ENCODE data around the gene CADM1. TPM values are rescaled to one million over a fixed set of nuclear protein-coding genes. Genes with fewer than 3 reads are reported as not detected.

Gene CADM1
- total and polyA plus RNA-seq, 5 donors from 2014 or later: 3.6 to 11.3 (median 6.9) TPM

DNA sequence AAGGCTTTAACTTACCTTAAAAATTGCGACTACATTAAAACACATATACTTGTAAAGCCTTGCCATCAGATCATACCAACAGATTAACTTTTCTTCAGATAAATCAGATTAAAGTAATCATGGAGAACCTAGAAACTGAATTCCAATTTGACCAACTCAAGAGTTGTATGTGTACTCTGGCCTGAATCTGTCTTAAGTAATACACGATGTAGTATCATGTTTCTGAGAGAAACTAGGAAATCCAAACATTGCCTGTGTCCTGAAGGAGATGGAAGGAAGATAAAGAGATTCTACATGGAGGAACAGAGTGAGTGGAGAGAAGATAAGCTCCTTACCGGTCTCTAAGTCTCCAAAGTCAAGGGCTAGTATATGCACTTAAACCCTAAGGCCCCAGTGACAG lies 162.1 kb downstream of the CADM1 start:
- Histone ChIP-seq H3K27me3 (ENCODE audit: control insufficient read depth, insufficient read depth, low read length) (no peaks in the 10 kb centered on the region), H3K36me3 (ENCODE audit: control insufficient read depth, insufficient read depth, low read length) (no peaks in the 10 kb centered on the region), H3K4me1 (ENCODE audit: control insufficient read depth, insufficient read depth, low read length, poor library complexity, severe bottlenecking) (no peaks in the 10 kb centered on the region), H3K4me3 (ENCODE audit: low read depth, low read length) (no peak overlapping the region), H3K27ac (ENCODE audit: insufficient read depth, low read length, poor library complexity, severe bottlenecking) (no peak overlapping the region), H3K9me3 (ENCODE audit: control insufficient read depth in 2 of 2, low read length in 2 of 2) (no peaks in the 10 kb centered on the region)
- Mint-ChIP-seq H3K27me3 (no peaks in the 10 kb centered on the region), H3K9me3 (peaks cover 0 to 1% (median 0%) of the 10 kb centered on the region in 7 donors), H3K36me3 (no peaks in the 10 kb centered on the region), H3K4me1 (no peaks in the 10 kb centered on the region), H3K4me3 (no peak overlapping the region), H3K27ac (no peak overlapping the region)
- ATAC-seq (ENCODE audit: low read depth in 2 of 2): no peak
- DNase-seq: no peak

DNA sequence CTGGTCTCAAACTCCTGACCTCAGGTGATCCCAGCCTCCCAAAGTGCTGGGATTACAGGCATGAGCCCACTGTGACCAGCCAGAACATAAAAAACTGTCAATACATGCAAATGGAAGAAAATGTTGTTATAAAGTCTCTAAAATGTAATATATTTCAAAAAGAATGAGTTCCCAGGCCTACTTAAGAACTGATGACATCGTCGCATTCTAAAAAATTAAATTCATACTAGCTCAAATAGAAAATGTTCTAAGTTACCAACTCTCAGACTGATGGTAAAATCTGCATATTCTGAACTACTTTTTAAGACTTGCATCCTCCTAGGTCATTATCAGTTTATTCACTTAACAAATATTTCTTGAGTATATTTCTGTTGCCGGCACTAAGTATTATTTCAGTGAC lies 163.3 kb downstream of the CADM1 start:
- no peaks in the 10 kb centered on the region for H3K9me3 ChIP-seq (ENCODE audit: control insufficient read depth in 2 of 2, low read length in 2 of 2)
- H3K27me3 Mint-ChIP-seq: no peaks in the 10 kb centered on the region
- peaks cover 0 to 1% (median 0%) of the 10 kb centered on the region in 7 donors for H3K9me3 Mint-ChIP-seq
- no peak overlapping the region for H3K27ac ChIP-seq (ENCODE audit: insufficient read depth, low read length, poor library complexity, severe bottlenecking)
- H3K4me1 Mint-ChIP-seq: no peaks in the 10 kb centered on the region
- H3K4me3 Mint-ChIP-seq: no peak overlapping the region
- no peaks in the 10 kb centered on the region for H3K4me1 ChIP-seq (ENCODE audit: control insufficient read depth, insufficient read depth, low read length, poor library complexity, severe bottlenecking)
- DNase-seq: no peak
- ATAC-seq (ENCODE audit: low read depth in 2 of 2): no peak
- no peaks in the 10 kb centered on the region for H3K27me3 ChIP-seq (ENCODE audit: control insufficient read depth, insufficient read depth, low read length)
- no peaks in the 10 kb centered on the region for H3K36me3 Mint-ChIP-seq
- no peak overlapping the region for H3K27ac Mint-ChIP-seq
- no peak overlapping the region for H3K4me3 ChIP-seq (ENCODE audit: low read depth, low read length)
- no peaks in the 10 kb centered on the region for H3K36me3 ChIP-seq (ENCODE audit: control insufficient read depth, insufficient read depth, low read length)

DNA sequence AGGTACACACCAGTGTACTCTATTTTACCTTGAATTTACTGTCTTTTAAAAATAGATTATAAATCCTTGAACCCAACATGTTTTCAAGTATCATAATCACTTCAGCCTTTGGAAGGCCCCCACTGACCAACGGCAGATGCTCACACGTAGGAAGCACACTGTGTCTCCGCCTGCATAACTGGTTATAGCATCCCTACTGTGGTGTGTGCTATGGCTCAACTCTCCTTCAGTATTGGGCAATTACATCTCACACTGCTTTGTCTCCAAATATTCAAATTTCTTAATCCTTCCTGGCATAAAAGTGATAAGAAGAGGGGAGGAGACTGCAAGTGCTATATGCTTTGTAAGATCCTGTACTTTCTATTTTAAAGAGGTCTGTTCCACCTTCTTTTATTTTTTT lies 165.7 kb downstream of the CADM1 start:
- no peaks in the 10 kb centered on the region for H3K4me1 ChIP-seq (ENCODE audit: control insufficient read depth, insufficient read depth, low read length, poor library complexity, severe bottlenecking)
- H3K36me3 ChIP-seq (ENCODE audit: control insufficient read depth, insufficient read depth, low read length): no peaks in the 10 kb centered on the region
- H3K27me3 ChIP-seq (ENCODE audit: control insufficient read depth, insufficient read depth, low read length): no peaks in the 10 kb centered on the region

DNA sequence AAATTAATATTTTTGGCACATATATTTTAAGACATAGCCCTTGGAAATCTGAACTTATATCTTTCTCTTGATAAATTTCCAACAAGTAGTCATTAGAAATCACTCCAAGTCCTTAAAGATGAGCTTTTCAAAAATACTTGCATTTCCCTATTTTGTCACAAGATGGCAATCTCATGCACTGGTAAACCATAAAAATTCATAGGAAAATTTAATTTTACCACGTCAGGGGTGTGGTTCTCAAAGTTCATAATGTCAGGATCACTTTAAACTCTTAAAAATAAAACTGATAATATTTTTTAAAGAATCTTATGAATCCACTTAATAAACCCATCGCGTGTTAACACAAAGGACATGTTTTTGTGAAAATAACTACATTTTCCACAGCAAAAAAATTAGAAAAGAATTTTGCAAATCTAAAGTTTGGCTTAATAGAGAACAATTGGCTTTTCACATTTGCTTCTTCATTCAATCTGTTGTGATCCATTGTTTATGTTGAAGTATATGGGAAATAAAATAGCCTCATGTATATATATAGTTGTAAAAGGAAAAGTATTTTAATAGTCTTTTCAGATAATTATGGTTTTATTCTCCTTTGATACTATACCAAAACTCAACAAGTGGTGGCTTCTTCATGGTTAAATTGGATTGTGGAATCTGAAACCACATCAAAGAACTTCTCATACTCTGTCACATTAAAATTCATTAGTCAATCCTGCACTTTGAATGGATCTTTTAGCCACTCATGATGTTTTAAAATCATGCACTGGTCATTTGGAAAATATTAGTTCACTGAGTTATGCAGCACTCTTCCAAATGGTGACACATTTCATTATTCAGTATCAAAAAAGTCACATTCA lies 169.1 kb downstream of the CADM1 start:
- Histone ChIP-seq H3K4me1 (ENCODE audit: control insufficient read depth, insufficient read depth, low read length, poor library complexity, severe bottlenecking) (no peaks in the 10 kb centered on the region), H3K4me3 (ENCODE audit: low read depth, low read length) (no peak overlapping the region), H3K27ac (ENCODE audit: insufficient read depth, low read length, poor library complexity, severe bottlenecking) (no peak overlapping the region), H3K9me3 (ENCODE audit: control insufficient read depth in 2 of 2, low read length in 2 of 2) (no peaks in the 10 kb centered on the region), H3K27me3 (ENCODE audit: control insufficient read depth, insufficient read depth, low read length) (peaks cover 4% of the 10 kb centered on the region), H3K36me3 (ENCODE audit: control insufficient read depth, insufficient read depth, low read length) (no peaks in the 10 kb centered on the region)
- Mint-ChIP-seq H3K9me3 (no peaks in the 10 kb centered on the region), H3K4me3 (no peak overlapping the region), H3K27me3 (no peaks in the 10 kb centered on the region), H3K4me1 (no peaks in the 10 kb centered on the region), H3K27ac (no peak overlapping the region), H3K36me3 (no peaks in the 10 kb centered on the region)
- ATAC-seq (ENCODE audit: low read depth in 2 of 2) (no peak), DNase-seq (peak in 1 of 3 donors; percentile 23)

More for the DNA sequence above, 165.7 kb downstream of the CADM1 start:
- Mint-ChIP-seq H3K4me1 (no peaks in the 10 kb centered on the region), H3K36me3 (no peaks in the 10 kb centered on the region), H3K27ac (no peak overlapping the region), H3K9me3 (no peaks in the 10 kb centered on the region), H3K27me3 (no peaks in the 10 kb centered on the region), H3K4me3 (no peak overlapping the region)
- DNase-seq (no peak), ATAC-seq (ENCODE audit: low read depth in 2 of 2) (no peak)
- no peaks in the 10 kb centered on the region for H3K9me3 ChIP-seq (ENCODE audit: control insufficient read depth in 2 of 2, low read length in 2 of 2)
- no peak overlapping the region for H3K4me3 ChIP-seq (ENCODE audit: low read depth, low read length)
- H3K27ac ChIP-seq (ENCODE audit: insufficient read depth, low read length, poor library complexity, severe bottlenecking): no peak overlapping the region

DNA sequence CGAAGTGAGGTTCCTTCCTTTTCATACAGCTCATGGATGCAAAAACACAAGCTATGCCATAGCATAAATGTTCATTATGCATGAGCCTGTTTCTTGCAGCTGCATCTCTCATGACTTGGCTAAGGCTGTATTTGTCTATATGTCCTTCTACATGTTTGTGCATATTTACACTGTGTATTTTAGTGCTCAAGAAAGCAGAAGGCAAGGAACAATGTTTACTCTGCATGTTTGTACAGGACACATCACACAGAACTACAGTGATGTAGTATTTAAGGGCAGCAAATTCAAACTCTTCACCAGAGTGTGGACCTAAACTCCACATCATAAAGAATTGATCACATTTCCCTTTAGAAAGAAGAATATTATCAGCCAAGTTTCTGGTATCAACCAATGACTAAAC lies 170.3 kb downstream of the CADM1 start:
- DNase-seq (no peak), ATAC-seq (ENCODE audit: low read depth in 2 of 2) (no peak)
- Histone ChIP-seq H3K9me3 (ENCODE audit: control insufficient read depth in 2 of 2, low read length in 2 of 2) (no peaks in the 10 kb centered on the region), H3K4me3 (ENCODE audit: low read depth, low read length) (no peak overlapping the region), H3K4me1 (ENCODE audit: control insufficient read depth, insufficient read depth, low read length, poor library complexity, severe bottlenecking) (no peaks in the 10 kb centered on the region), H3K27me3 (ENCODE audit: control insufficient read depth, insufficient read depth, low read length) (peaks cover 4% of the 10 kb centered on the region), H3K27ac (ENCODE audit: insufficient read depth, low read length, poor library complexity, severe bottlenecking) (no peak overlapping the region), H3K36me3 (ENCODE audit: control insufficient read depth, insufficient read depth, low read length) (no peaks in the 10 kb centered on the region)
- H3K4me1 Mint-ChIP-seq: no peaks in the 10 kb centered on the region
- no peaks in the 10 kb centered on the region for H3K36me3 Mint-ChIP-seq
- no peak overlapping the region for H3K4me3 Mint-ChIP-seq
- no peaks in the 10 kb centered on the region for H3K27me3 Mint-ChIP-seq
- H3K27ac Mint-ChIP-seq: no peak overlapping the region
- no peaks in the 10 kb centered on the region for H3K9me3 Mint-ChIP-seq

DNA sequence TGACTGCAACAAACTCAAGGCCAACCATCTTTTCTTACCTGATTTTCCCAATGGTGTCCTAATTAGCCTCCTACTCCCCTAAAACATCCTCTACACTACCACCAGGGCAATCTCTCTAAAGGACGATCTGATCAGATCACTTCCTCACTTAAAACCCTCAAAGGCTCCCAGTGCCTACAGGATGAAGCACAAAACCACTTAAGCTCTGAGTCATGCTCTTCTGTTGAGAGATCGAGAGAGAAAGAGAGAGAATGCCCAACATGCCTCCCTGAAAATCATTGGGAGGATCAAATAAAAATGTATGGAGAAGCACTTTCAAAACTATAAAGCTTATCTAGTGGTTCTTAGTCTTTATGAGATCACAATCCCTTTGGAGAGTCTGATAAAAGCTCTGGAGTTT lies 171.1 kb downstream of the CADM1 start:
- H3K27me3 ChIP-seq (ENCODE audit: control insufficient read depth, insufficient read depth, low read length): peaks cover 4% of the 10 kb centered on the region
- no peak overlapping the region for H3K27ac Mint-ChIP-seq

DNA sequence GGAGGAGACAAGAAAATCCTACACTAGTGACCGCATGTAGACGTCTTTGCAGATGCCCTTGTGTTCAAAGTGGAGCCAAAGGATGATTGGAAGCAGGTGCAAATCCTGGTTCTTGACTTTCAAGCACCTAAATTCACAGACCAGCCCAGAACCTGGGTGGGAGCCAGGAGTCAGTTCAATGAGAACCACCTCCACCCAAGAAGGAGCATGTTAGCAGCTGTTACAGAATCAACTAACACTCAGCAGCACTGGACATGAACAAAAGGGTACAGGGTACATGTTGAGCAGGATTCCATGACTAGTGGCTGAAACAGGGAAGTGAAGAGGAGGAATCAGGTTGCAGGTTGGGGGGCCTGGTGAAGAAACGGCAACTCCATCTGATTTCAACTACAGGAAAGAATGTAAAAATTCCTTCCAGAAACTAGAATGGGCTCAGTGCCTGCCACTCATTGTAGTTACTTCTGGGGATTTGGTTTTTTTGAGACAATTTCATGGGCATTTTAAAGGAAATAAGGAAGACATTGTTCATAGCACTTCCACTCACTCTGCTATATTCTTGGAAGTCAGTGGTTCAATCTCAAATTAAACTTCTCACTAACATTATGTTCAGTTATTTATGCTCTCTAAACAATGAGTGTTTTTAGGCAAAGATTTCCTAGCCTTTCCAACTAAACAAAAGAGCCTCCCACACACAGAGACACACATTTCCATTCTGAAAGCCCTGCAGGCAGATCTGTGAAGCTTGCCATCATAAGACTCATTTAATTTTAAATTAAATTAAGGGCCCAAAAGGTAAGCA lies 173.3 kb downstream of the CADM1 start:
- Histone ChIP-seq H3K27ac (ENCODE audit: insufficient read depth, low read length, poor library complexity, severe bottlenecking) (no peak overlapping the region), H3K36me3 (ENCODE audit: control insufficient read depth, insufficient read depth, low read length) (no peaks in the 10 kb centered on the region), H3K4me1 (ENCODE audit: control insufficient read depth, insufficient read depth, low read length, poor library complexity, severe bottlenecking) (no peaks in the 10 kb centered on the region), H3K4me3 (ENCODE audit: low read depth, low read length) (no peak overlapping the region), H3K27me3 (ENCODE audit: control insufficient read depth, insufficient read depth, low read length) (peaks cover 4% of the 10 kb centered on the region), H3K9me3 (ENCODE audit: control insufficient read depth in 2 of 2, low read length in 2 of 2) (no peaks in the 10 kb centered on the region)
- DNase-seq (no peak), ATAC-seq (ENCODE audit: low read depth in 2 of 2) (no peak)
- Mint-ChIP-seq H3K9me3 (no peaks in the 10 kb centered on the region), H3K4me1 (no peaks in the 10 kb centered on the region), H3K36me3 (no peaks in the 10 kb centered on the region), H3K4me3 (no peak overlapping the region), H3K27ac (no peak overlapping the region), H3K27me3 (peaks cover 9% of the 10 kb centered on the region)

More for the DNA sequence above, 171.1 kb downstream of the CADM1 start:
- DNase-seq (no peak), ATAC-seq (ENCODE audit: low read depth in 2 of 2) (no peak)
- H3K4me3 Mint-ChIP-seq: no peak overlapping the region
- H3K36me3 ChIP-seq (ENCODE audit: control insufficient read depth, insufficient read depth, low read length): no peaks in the 10 kb centered on the region
- H3K36me3 Mint-ChIP-seq: no peaks in the 10 kb centered on the region
- H3K4me1 Mint-ChIP-seq: no peaks in the 10 kb centered on the region
- no peak overlapping the region for H3K27ac ChIP-seq (ENCODE audit: insufficient read depth, low read length, poor library complexity, severe bottlenecking)
- H3K4me1 ChIP-seq (ENCODE audit: control insufficient read depth, insufficient read depth, low read length, poor library complexity, severe bottlenecking): no peaks in the 10 kb centered on the region
- no peak overlapping the region for H3K4me3 ChIP-seq (ENCODE audit: low read depth, low read length)
- H3K9me3 Mint-ChIP-seq: no peaks in the 10 kb centered on the region
- no peaks in the 10 kb centered on the region for H3K27me3 Mint-ChIP-seq
- H3K9me3 ChIP-seq (ENCODE audit: control insufficient read depth in 2 of 2, low read length in 2 of 2): no peaks in the 10 kb centered on the region

Measured in CD4-positive, CD25-positive, alpha-beta regulatory T cell (primary cell).